ENCODE measurements around the gene NLK. TPM values are rescaled to one million over a fixed set of nuclear protein-coding genes. Genes with fewer than 3 reads are reported as not detected.

NLK gene
- total and polyA plus RNA-seq, 10 of the 15 experiments (the other 5 are each of a cell fraction or from before 2014, with no cell fraction given), result 5.0 to 22.9 (median 15.0) TPM

- no peak for ATAC-seq
- Histone ChIP-seq H3K27me3 (replicated peaks in 1 of 2; ENCODE audit: control insufficient read depth in 2 of 2, insufficient read depth in 2 of 2, low read length in 1 of 2) (no peaks in the 10 kb centered on the region), H3K27ac (ENCODE audit: control insufficient read depth, insufficient read depth) (no peak overlapping the region; the same call in 1 of the 2 replicates), H3K79me2 (ENCODE audit: control insufficient read depth, insufficient read depth, low read length) (peaks cover 47% of the 10 kb centered on the region), H4K20me1 (ENCODE audit: control insufficient read depth, insufficient read depth) (no peaks in the 10 kb centered on the region), H3K9me3 (replicated peaks; ENCODE audit: control insufficient read depth, insufficient read depth, low read length) (no peaks in the 10 kb centered on the region), H3K9ac (ENCODE audit: control insufficient read depth, insufficient read depth, low read length) (no peak overlapping the region), H3K4me2 (ENCODE audit: control insufficient read depth, insufficient read depth) (peak overlapping the region; percentile 60), H3K4me1 (ENCODE audit: control insufficient read depth, insufficient read depth, low read length) (peaks cover 50% of the 10 kb centered on the region), H2AFZ (ENCODE audit: control insufficient read depth, low read depth, low read length) (no peak overlapping the region), H3K4me3 (no peak overlapping the region), H3K36me3 (ENCODE audit: control insufficient read depth in 2 of 2, insufficient read depth in 2 of 2, low read length in 1 of 2) (no peaks in the 10 kb centered on the region)
- no peak for DNase-seq (ENCODE audit: low read depth, low spot score)
- WGBS (ENCODE audit: insufficient coverage, insufficient replicate concordance, low lambda C conversion rate, missing lambda C conversion rate), result 98% methylated on average over 3 of the region's 3 CpGs
- ChIA-PET POLR2A (interaction anchor here (1.1 kb wide), 1 partner anchor 18 kb away, joined by 3 read pairs; no protein-coding TSS in a partner anchor), CTCF (interaction anchor here (0.7 to 3.5 kb wide), 2 partner anchors 12 to 159 kb away, joined by 3 to 19 read pairs; partner anchors contain the start of gene LYRM9), SMC1A (ENCODE audit: uncharacterized antibody, unreplicated experiment) (interaction anchor here (1.0 to 5.4 kb wide), 7 partner anchors 10 to 81 kb away, joined by 3 to 49 read pairs (median 5); partner anchors contain the start of gene NLK), RAD21 (ENCODE audit: unreplicated experiment) (interaction anchor here (0.7 to 3.9 kb wide), 5 partner anchors 10 to 159 kb away, joined by 3 to 16 read pairs (median 6); partner anchors contain the start of gene NLK)
- intact Hi-C loops (cut with micrococcal nuclease; ENCODE audit: unreplicated experiment) (loop anchor here (10.0 kb wide), 1 partner anchor 262 kb away; the partner anchor contains the start of gene TMEM97), in situ Hi-C loops (cut with MboI) (loop anchor here (10.0 to 25.0 kb wide), 2 partner anchors 588 to 766 kb away; partner anchors contain the start of gene WSB1)
- 0 out of 2 replicates have a peak, but pooled peaks have one; percentile 15 for TF ChIP-seq EED (IDR thresholded peaks at IDR 0.05; ENCODE audit: low read depth)
- TF ChIP-seq MYC (IDR thresholded peaks at IDR 0.05; ENCODE audit: insufficient read depth, insufficient read length, insufficient replicate concordance, low read length, severe bottlenecking), result no peak
- no peak for FAIRE-seq
- BruUV-seq (replicated peaks), result no TSS peak
Measured at GRCh38 chr17:28053044-28053670, 10.7 kb downstream of the NLK start.

GRCh38 chr17:28053725-28054124 is 11.2 kb downstream of the NLK start:
- ChIA-PET CTCF (interaction anchor here (0.7 to 3.5 kb wide), 3 partner anchors 10 to 160 kb away, joined by 3 to 19 read pairs (median 6); partner anchors contain the start of gene LYRM9), POLR2A (interaction anchor here (0.7 to 2.3 kb wide), 5 partner anchors 8 to 20 kb away, joined by 3 to 10 read pairs (median 4); partner anchors contain the start of gene NLK), RAD21 (ENCODE audit: unreplicated experiment) (interaction anchor here (0.7 to 3.9 kb wide), 6 partner anchors 9 to 160 kb away, joined by 3 to 16 read pairs (median 8); partner anchors contain the start of gene NLK), SMC1A (ENCODE audit: uncharacterized antibody, unreplicated experiment) (interaction anchor here (0.7 to 5.4 kb wide), 9 partner anchors 11 to 121 kb away, joined by 3 to 49 read pairs (median 5); partner anchors contain the start of gene NLK)
- Histone ChIP-seq H3K27me3 (replicated peaks in 1 of 2; ENCODE audit: control insufficient read depth in 2 of 2, insufficient read depth in 2 of 2, low read length in 1 of 2) (no peaks in the 10 kb centered on the region), H3K9ac (ENCODE audit: control insufficient read depth, insufficient read depth, low read length) (no peak overlapping the region), H2AFZ (ENCODE audit: control insufficient read depth, low read depth, low read length) (no peak overlapping the region), H3K36me3 (ENCODE audit: control insufficient read depth in 2 of 2, insufficient read depth in 2 of 2, low read length in 1 of 2) (no peaks in the 10 kb centered on the region), H3K79me2 (ENCODE audit: control insufficient read depth, insufficient read depth, low read length) (peaks cover 49% of the 10 kb centered on the region), H4K20me1 (ENCODE audit: control insufficient read depth, insufficient read depth) (no peaks in the 10 kb centered on the region), H3K4me2 (ENCODE audit: control insufficient read depth, insufficient read depth) (peak overlapping the region; percentile 60), H3K9me3 (replicated peaks; ENCODE audit: control insufficient read depth, insufficient read depth, low read length) (no peaks in the 10 kb centered on the region; the same call in 2 of the 3 replicates), H3K4me1 (ENCODE audit: control insufficient read depth, insufficient read depth, low read length) (peaks cover 56% of the 10 kb centered on the region), H3K4me3 (no peak overlapping the region), H3K27ac (ENCODE audit: control insufficient read depth, insufficient read depth) (no peak overlapping the region; the same call in 1 of the 2 replicates)
- no peak for FAIRE-seq
- intact Hi-C loops (cut with micrococcal nuclease; ENCODE audit: unreplicated experiment) (loop anchor here (10.0 kb wide), 1 partner anchor 261 kb away; the partner anchor contains the start of gene TMEM97), in situ Hi-C loops (cut with MboI) (loop anchor here (10.0 to 25.0 kb wide), 2 partner anchors 589 to 766 kb away; partner anchors contain the start of gene WSB1)
- no peak for DNase-seq (ENCODE audit: low read depth, low spot score)
- TF ChIP-seq MYC (IDR thresholded peaks at IDR 0.05; ENCODE audit: insufficient read depth, insufficient read length, insufficient replicate concordance, low read length, severe bottlenecking), result no peak
- no peak for TF ChIP-seq IKZF1 (conservative IDR thresholded peaks at IDR 0.05)
- TF ChIP-seq FOXM1 (IDR thresholded peaks at IDR 0.05; ENCODE audit: low read depth, low read length), result no peak
- no peak for TF ChIP-seq USF2 (IDR thresholded peaks at IDR 0.05; ENCODE audit: borderline replicate concordance, low read depth, low read length)
- TF ChIP-seq DPF2 (IDR thresholded peaks at IDR 0.05), result no peak
- no TSS peak for BruUV-seq (replicated peaks)
- ATAC-seq, result no peak
- 93% methylated on average over 2 of the region's 2 CpGs for WGBS (ENCODE audit: insufficient coverage, insufficient replicate concordance, low lambda C conversion rate, missing lambda C conversion rate)

All from GM12878 (cell line).